22Rv1 (cell line): ENCODE data around the gene FOXI3.

Source experiments
- CTCF ChIP-seq: fragments of 450-650 bp; IDR thresholded peaks from 2 replicates; pipeline ENCODE4 v1.5.1; 2017; ENCODE audit warnings: mild to moderate bottlenecking
- ZFX ChIP-seq: fragments of 450-650 bp; IDR thresholded peaks from 2 replicates; pipeline ENCODE4 v1.6.1; 2017; ENCODE audit warnings: antibody characterized with exemption, borderline replicate concordance

- TF ChIP-seq CTCF = no peak
- TF ChIP-seq ZFX = no peak
These were observed 20.3 kb upstream of the FOXI3 start for GRCh38 chr2:88472811-88473210.
